ENCODE measurements around the gene SCGB3A2. TPM values are rescaled to one million over a fixed set of nuclear protein-coding genes. Genes with fewer than 3 reads are reported as not detected.

The SCGB3A2 gene
- total and polyA plus RNA-seq, 10 donors = 0.67 TPM; not detected in 9

DNA sequence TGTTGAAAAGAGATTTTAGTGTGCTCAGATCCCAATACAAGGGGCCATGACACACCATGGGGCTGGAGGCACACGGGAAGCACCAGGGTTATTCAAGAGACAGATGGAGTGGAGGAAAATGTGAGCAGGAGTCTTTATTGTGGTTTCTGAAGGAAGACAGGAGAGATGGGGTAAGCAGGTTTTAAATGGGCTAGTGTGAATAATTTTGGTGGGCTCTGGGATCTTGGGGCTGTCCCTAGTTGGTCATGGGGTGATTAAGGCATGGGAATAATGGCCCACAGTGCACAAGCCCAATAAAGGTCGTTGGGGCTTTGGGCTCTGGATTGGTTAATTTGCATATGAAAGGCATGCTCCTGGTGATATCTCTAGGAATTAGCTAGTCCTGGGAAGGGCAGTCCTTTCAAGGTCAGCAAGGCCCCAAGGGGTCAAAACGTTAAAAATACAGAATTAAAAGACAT is 3.6 kb upstream of the SCGB3A2 start:
- Histone ChIP-seq H3K27me3 (replicated peaks in 1 of 7) (peaks cover 0 to 5% (median 0%) of the 10 kb centered on the region in 7 donors), H3K4me3 (no peak overlapping the region), H3K4me1 (no peaks in the 10 kb centered on the region), H3K27ac (no peak overlapping the region), H3K36me3 (no peaks in the 10 kb centered on the region), H3K9me3 (no peaks in the 10 kb centered on the region)
- 40 to 61% (median 53%) methylated on average over 3 of the region's 3 CpGs for WGBS, 5 donors
- no peak for DNase-seq
- TF ChIP-seq POLR2A (IDR thresholded peaks at IDR 0.05) (no peak), POLR2AphosphoS5 (IDR thresholded peaks at IDR 0.05) (no peak)
- TF ChIP-seq, protein P1, sequence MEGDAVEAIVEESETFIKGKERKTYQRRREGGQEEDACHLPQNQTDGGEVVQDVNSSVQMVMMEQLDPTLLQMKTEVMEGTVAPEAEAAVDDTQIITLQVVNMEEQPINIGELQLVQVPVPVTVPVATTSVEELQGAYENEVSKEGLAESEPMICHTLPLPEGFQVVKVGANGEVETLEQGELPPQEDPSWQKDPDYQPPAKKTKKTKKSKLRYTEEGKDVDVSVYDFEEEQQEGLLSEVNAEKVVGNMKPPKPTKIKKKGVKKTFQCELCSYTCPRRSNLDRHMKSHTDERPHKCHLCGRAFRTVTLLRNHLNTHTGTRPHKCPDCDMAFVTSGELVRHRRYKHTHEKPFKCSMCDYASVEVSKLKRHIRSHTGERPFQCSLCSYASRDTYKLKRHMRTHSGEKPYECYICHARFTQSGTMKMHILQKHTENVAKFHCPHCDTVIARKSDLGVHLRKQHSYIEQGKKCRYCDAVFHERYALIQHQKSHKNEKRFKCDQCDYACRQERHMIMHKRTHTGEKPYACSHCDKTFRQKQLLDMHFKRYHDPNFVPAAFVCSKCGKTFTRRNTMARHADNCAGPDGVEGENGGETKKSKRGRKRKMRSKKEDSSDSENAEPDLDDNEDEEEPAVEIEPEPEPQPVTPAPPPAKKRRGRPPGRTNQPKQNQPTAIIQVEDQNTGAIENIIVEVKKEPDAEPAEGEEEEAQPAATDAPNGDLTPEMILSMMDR (IDR thresholded peaks at IDR 0.05 in 8 of 11, conservative IDR thresholded peaks at IDR 0.05 in 3 of 11) = no peak
- intact Hi-C loops (cut with DNase I; ENCODE audit: low total_unique reads) = no loop called here

DNA sequence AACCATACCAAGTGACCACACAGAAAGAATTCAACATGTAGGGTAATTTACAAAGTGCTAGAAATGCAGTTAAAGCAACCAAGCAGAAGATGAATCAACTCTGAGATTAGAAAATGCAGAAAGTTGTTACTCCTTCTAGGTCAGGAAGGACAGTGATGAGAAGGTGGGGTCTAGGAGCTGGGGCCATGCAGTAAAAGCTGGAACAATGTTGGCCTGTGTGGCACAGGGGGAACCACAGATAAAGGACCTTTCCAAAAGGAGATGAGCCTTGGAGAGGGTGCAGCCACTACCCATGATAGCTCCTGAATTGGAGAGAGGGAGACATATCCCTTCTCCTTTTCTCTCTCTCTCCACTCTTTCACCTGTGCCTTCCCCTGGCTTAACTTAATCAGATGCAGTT is 2.4 kb upstream of the SCGB3A2 start:
- Histone ChIP-seq H3K4me3 (no peak overlapping the region), H3K9me3 (no peaks in the 10 kb centered on the region), H3K36me3 (no peaks in the 10 kb centered on the region), H3K4me1 (no peaks in the 10 kb centered on the region), H3K27ac (no peak overlapping the region), H3K27me3 (replicated peaks in 1 of 7) (peaks cover 0 to 5% (median 0%) of the 10 kb centered on the region in 7 donors)
- intact Hi-C loops (cut with DNase I; ENCODE audit: low total_unique reads) = no loop called here
- no peak for DNase-seq
- TF ChIP-seq POLR2AphosphoS5 (IDR thresholded peaks at IDR 0.05) = no peak
- TF ChIP-seq POLR2A (IDR thresholded peaks at IDR 0.05) = no peak
- TF ChIP-seq, protein P1 (IDR thresholded peaks at IDR 0.05 in 8 of 11, conservative IDR thresholded peaks at IDR 0.05 in 3 of 11) = no peak

DNA sequence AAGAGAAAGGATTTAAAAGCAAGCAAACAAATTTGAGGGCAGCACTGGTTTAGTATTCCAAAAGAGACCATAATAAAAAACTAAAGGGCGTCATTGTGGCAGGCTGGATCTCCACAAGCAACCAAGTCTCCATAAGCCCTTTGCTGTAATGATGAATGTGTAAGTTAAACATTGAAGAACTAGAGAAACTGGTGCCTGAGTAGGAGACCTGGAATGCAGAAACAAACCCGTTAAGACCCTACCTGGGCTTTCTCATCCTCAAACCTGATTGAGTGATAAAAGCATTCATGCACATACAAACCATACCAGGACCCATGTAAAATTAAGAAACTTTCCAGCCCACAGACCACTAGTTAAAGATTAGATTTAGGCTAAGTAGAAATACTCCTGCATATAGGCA is 1.9 kb upstream of the SCGB3A2 start:
- Histone ChIP-seq H3K27ac (no peak overlapping the region), H3K4me1 (no peaks in the 10 kb centered on the region), H3K4me3 (no peak overlapping the region), H3K36me3 (no peaks in the 10 kb centered on the region), H3K9me3 (no peaks in the 10 kb centered on the region), H3K27me3 (replicated peaks in 1 of 7) (peaks cover 0 to 5% (median 0%) of the 10 kb centered on the region in 7 donors)
- WGBS, 5 donors = 73 to 88% (median 82%) methylated on average over 2 of the region's 2 CpGs
- TF ChIP-seq POLR2A (IDR thresholded peaks at IDR 0.05) (no peak), POLR2AphosphoS5 (IDR thresholded peaks at IDR 0.05) (no peak)
- TF ChIP-seq, protein P1 (IDR thresholded peaks at IDR 0.05 in 8 of 11, conservative IDR thresholded peaks at IDR 0.05 in 3 of 11) = no peak
- intact Hi-C loops (cut with DNase I; ENCODE audit: low total_unique reads) = no loop called here
- no peak for DNase-seq

DNA sequence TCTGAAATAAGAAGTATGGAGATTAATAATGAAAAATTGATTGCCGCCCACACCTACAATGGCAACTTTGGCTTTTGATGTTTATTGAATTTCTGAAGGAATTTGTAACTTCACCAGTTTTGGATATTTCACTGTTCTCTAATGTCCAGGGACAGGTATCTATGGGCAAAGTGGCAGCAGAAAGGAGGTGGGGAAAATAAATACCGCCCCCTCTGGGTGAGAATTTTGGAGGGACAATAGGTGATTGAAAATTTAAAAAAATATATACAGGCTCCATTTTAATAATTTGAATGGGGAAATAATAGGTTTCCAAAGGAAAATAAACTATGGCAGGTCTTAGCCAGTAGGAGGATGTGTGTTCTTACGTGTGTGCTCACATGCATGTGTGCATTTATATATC is 1.3 kb downstream of the SCGB3A2 start:
- Histone ChIP-seq H3K4me3 (no peak overlapping the region), H3K9me3 (no peaks in the 10 kb centered on the region), H3K27me3 (replicated peaks in 1 of 7) (peaks cover 0 to 5% (median 0%) of the 10 kb centered on the region in 7 donors), H3K36me3 (no peaks in the 10 kb centered on the region), H3K27ac (no peak overlapping the region), H3K4me1 (no peaks in the 10 kb centered on the region)
- intact Hi-C loops (cut with DNase I; ENCODE audit: low total_unique reads) = no loop called here
- no peak for DNase-seq
- TF ChIP-seq POLR2A (IDR thresholded peaks at IDR 0.05) = no peak
- TF ChIP-seq POLR2AphosphoS5 (IDR thresholded peaks at IDR 0.05) = no peak
- WGBS, 5 donors = 90 to 99% (median 92%) methylated on average over 3 of the region's 3 CpGs

DNA sequence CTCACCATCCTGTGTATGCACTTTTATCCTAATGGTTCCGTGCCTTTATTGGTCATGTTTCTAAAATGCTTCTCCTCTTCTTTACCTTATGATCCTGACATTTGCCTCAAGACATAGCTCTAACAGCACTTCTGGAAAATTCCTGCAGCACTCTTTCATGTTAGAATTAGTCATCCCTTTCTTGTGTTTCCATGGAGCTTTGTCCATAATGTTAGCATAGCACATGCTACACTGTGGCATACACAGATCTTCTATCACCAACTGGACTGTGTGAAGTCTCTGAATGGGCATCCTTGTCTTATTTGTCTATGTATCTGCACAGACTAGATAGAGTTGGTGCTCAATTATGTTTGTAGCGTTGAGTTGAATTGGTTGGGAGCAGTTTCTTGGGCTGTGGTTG is 2.0 kb downstream of the SCGB3A2 start:
- intact Hi-C loops (cut with DNase I; ENCODE audit: low total_unique reads) = no loop called here

More for the DNA sequence above, 2.0 kb downstream of the SCGB3A2 start:
- TF ChIP-seq, protein P1 (IDR thresholded peaks at IDR 0.05 in 8 of 11, conservative IDR thresholded peaks at IDR 0.05 in 3 of 11) = no peak
- no peak for TF ChIP-seq POLR2A (IDR thresholded peaks at IDR 0.05)
- no peak for TF ChIP-seq POLR2AphosphoS5 (IDR thresholded peaks at IDR 0.05)
- peaks cover 0 to 5% (median 0%) of the 10 kb centered on the region in 7 donors for H3K27me3 ChIP-seq (replicated peaks in 1 of 7)
- DNase-seq = no peak
- no peaks in the 10 kb centered on the region for H3K36me3 ChIP-seq
- H3K4me1 ChIP-seq = no peaks in the 10 kb centered on the region
- H3K4me3 ChIP-seq = no peak overlapping the region
- 86 to 97% (median 90%) methylated on average over 2 of the region's 2 CpGs for WGBS, 5 donors
- H3K9me3 ChIP-seq = no peaks in the 10 kb centered on the region
- no peak overlapping the region for H3K27ac ChIP-seq
